Heart left ventricle (tissue), 16 donors: ENCODE results near the gene CANT1. TPM values are rescaled to one million over a fixed set of nuclear protein-coding genes. Genes with fewer than 3 reads are reported as not detected.
"Not testable (repeated sequence)": the region's sequence is repeated elsewhere in the genome, so short reads cannot be mapped to it uniquely, and the experiment has no call there.

ENCODE experiments used
- ATAC-seq, 4 donors: fragments of 200-7000 bp; cut with Tn5 transposase; one replicate each; pipeline ENCODE4 v1.9.1; 2020 to 2022; ENCODE audit warnings: moderate library complexity in 4 of 4, mild to moderate bottlenecking in 3 of 4, moderate number of reproducible peaks in 1 of 4
- DNase-seq, 5 donors: peaks; one replicate each; pipeline ENCODE4 v3.0.0-alpha.2; 2020
- H3K27ac ChIP-seq, 12 donors: fragments of 200-600 bp; sonication (generic) in 4 of 12; one replicate each; pipeline versions ENCODE4 v1.5.0 to v1.8.0; 2016 to 2022; ENCODE audit warnings: mild to moderate bottlenecking in 2 of 12
- H3K27me3 ChIP-seq, 9 donors: fragments of 200-600 bp; sonication (generic) in 2 of 9; one replicate each; pipeline versions ENCODE4 v1.5.1 to v1.8.0; 2016 to 2022; ENCODE audit warnings: mild to moderate bottlenecking in 3 of 9
- H3K36me3 ChIP-seq, 9 donors: fragments of 200-600 bp; sonication (generic) in 2 of 9; one replicate each; pipeline versions ENCODE4 v1.5.0 to v1.8.0; 2018 to 2022; ENCODE audit warnings: mild to moderate bottlenecking in 2 of 9
- H3K4me1 ChIP-seq, 12 donors: fragments of 200-600 bp; sonication (generic) in 4 of 12; one replicate each; pipeline versions ENCODE4 v1.5.0 to v1.8.0; 2016 to 2022; ENCODE audit warnings: mild to moderate bottlenecking in 3 of 12
- H3K4me3 ChIP-seq, 12 donors: fragments of 200-600 bp; sonication (generic) in 4 of 12; one replicate each; pipeline versions ENCODE4 v1.5.0 to v1.8.0; 2017 to 2022; ENCODE audit warnings: mild to moderate bottlenecking in 9 of 12, moderate library complexity in 4 of 12
- H3K9me3 ChIP-seq, 12 donors: fragments of 200-600 bp; sonication (generic) in 4 of 12; one replicate each; pipeline versions ENCODE4 v1.5.0 to v1.8.0; 2016 to 2022; ENCODE audit warnings: mild to moderate bottlenecking in 1 of 12
- POLR2A ChIP-seq, 2 donors: fragments of 450-650 bp; IDR thresholded peaks; one replicate each; pipeline ENCODE4 v1.6.1; 2017; ENCODE audit warnings: antibody characterized with exemption in 2 of 2, mild to moderate bottlenecking in 2 of 2, moderate library complexity in 2 of 2
- WGBS, 4 donors: extraction: QIAGEN DNeasy Blood & Tissue Kit in 2 of 4; methylation state at CpG; one replicate each; pipeline versions ENCODE4 v1.1.5 to v1.1.7; 2013 to 2018; 5-methylcytosine and 5-hydroxymethylcytosine counted together
- intact Hi-C, 10 donors: fragments of 100-400 bp; cut with DNase I; formaldehyde crosslinking; loops; one replicate each; pipeline versions ENCODE4 v1.11.1 to v1.14.2; 2022
- polyA plus RNA-seq, 2 donors: library from polyadenylated mRNA; stranded (reverse); fragments of 200-250 nt; gene quantifications; one replicate each; pipeline ENCODE4 v1.2.3, GENCODE V29; 2013
- total RNA-seq, 9 donors: library from RNA; depleted of rRNA in 2 of 9; stranded (reverse); fragments of >200 nt in 2 of 9; fragmentation: NEBNext Ultra II Directional in 3 of 9; extraction: Animal tissue kit (Norgen Biotek cat#: 25700) in 3 of 9; gene quantifications; one replicate each; pipeline versions ENCODE4 v1.1.0 to v1.2.4, GENCODE V29; 2016 to 2023
- TF ChIP-seq, protein P1 (sequence below), 12 donors: fragments of 200-600 bp; sonication (generic) in 4 of 12; IDR thresholded peaks; one replicate each; pipeline versions ENCODE4 v1.5.0 to v1.8.0; 2018 to 2022; ENCODE audit warnings: antibody characterized with exemption in 12 of 12, mild to moderate bottlenecking in 5 of 12
- donor health status: ischemic (EF 13 %, LVEDD 7.1; RV severe dilation, severe dysfunction).
- donor health status: healthy with polysubstance abuse.
- donor health status: DM: no; HTN: yes; CAD: no.
- donor health status: DM: no; HTN: no; CAD: no.
- donor health status: ischemic (EF 25% LVEDD 6.9; RV normal size, moderate dysfunction).
- donor health status: ischemic (EF 25% LVEDD 5.7; RV mildly dilated, moderate dysfunction).
- donor health status: healthy.
- donor health status: DM: yes; HTN: yes; CAD: no.
- donor health status: ischemic (EF 35%, LVEDD 5.7; RV mildly dilated, moderate dysfunction).
- donor health status: nonischemic (EF 11% LVEDD 7.7; RV severe dilation, severe dysfunction).
- donor health status: DM: yes; HTN: yes; CAD: no.
- donor health status: PGD.
- donor health status: ischemic (EF 29% LVEDD 5.4; RV normal size, mild dysfunction).
- donor health status: nonischemic (EF 23%, LVEDD 6.1; RV moderate dilation, normal function).

Gene CANT1
- total and polyA plus RNA-seq, 11 donors: 5.1 to 46.2 (median 24.1) TPM

- ATAC-seq (no peak), DNase-seq (peak in 2 of 5 donors; percentile 11 to 51)
- Histone ChIP-seq H3K4me1 (peaks cover under 1 to 51% (median 37%) of the 10 kb centered on the region in 12 donors), H3K27me3 (peaks cover 0 to 3% (median 0%) of the 10 kb centered on the region in 9 donors), H3K36me3 (no peaks in the 10 kb centered on the region), H3K27ac (no peak overlapping the region), H3K9me3 (no peaks in the 10 kb centered on the region), H3K4me3 (no peak overlapping the region)
- intact Hi-C loops: no loop called here
- WGBS, 4 donors: 90 to 92% (median 92%) methylated on average over 26 of the region's 26 CpGs
- no peak for TF ChIP-seq POLR2A (IDR thresholded peaks at IDR 0.05)
- TF ChIP-seq, protein P1, sequence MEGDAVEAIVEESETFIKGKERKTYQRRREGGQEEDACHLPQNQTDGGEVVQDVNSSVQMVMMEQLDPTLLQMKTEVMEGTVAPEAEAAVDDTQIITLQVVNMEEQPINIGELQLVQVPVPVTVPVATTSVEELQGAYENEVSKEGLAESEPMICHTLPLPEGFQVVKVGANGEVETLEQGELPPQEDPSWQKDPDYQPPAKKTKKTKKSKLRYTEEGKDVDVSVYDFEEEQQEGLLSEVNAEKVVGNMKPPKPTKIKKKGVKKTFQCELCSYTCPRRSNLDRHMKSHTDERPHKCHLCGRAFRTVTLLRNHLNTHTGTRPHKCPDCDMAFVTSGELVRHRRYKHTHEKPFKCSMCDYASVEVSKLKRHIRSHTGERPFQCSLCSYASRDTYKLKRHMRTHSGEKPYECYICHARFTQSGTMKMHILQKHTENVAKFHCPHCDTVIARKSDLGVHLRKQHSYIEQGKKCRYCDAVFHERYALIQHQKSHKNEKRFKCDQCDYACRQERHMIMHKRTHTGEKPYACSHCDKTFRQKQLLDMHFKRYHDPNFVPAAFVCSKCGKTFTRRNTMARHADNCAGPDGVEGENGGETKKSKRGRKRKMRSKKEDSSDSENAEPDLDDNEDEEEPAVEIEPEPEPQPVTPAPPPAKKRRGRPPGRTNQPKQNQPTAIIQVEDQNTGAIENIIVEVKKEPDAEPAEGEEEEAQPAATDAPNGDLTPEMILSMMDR (IDR thresholded peaks at IDR 0.05): no peak
Measured at GRCh38 chr17:79031996-79032875, 22.7 kb upstream of the CANT1 start.

DNA sequence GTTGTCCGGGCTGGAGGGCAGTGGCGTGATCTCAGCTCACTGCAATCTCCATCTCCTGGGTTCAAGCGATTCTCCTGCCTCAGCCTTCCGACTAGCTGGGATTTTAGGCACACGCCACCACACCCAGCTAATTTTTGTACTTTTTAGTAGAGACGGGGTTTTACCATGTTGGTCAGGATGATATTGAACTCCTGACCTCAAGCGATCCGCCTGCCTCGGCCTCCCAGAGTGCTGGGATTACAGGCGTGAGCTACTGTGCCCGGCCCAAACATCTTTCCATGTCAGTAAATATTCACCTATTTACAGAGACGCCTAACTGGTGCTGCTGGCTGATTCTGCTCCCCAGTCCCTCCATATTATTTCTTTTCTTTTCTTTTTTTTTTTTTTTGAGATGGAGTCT, 21.1 kb upstream of the CANT1 start:
- 96 to 97% (median 96%) methylated on average over 12 of the region's 12 CpGs for WGBS, 4 donors
- peaks cover 4 to 59% (median 44%) of the 10 kb centered on the region in 12 donors for H3K4me1 ChIP-seq
- H3K9me3 ChIP-seq, ATAC-seq, DNase-seq, H3K27me3 ChIP-seq, H3K4me3 ChIP-seq, intact Hi-C loops, H3K36me3 ChIP-seq, H3K27ac ChIP-seq: not testable (repeated sequence)

DNA sequence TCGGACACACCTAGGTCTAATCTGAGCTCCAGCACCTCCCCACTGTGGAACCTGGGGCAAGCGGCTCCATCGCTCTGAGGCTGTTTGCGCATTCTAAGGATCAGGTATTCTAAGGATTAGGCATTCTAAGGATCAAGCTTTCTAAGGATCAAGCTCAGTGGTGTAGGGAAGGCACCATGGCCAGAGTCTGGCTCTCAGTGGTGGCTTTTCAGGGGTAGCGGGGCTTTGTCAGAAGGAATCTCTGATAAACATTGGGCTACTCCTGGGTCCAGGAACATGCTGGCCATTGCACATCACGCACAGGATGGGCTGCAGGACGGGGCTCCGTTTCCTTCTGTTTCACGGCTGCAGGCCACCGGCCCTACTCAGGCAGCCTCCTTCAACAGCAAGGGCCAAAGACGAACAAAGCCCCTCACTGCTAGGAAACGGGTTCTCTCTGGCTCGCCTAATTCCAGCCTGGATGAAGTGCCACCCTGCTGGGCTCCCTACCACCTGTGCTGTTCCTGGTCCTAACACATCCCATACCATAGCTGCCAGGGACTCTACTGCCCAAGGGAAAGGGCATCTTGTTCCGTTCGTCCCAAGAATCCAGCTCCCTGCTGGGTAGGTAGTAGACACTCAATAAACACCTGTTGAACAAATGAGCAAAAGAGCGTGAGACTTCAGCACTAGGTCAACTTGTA, 19.9 kb upstream of the CANT1 start:
- Histone ChIP-seq H3K27ac (peak overlapping the region in 1 of 12 donors; percentile 34), H3K36me3 (no peaks in the 10 kb centered on the region), H3K27me3 (peaks cover 0 to 14% (median 0%) of the 10 kb centered on the region in 9 donors), H3K4me1 (peaks cover 4 to 64% (median 52%) of the 10 kb centered on the region in 12 donors), H3K4me3 (no peak overlapping the region), H3K9me3 (no peaks in the 10 kb centered on the region)
- ATAC-seq (no peak), DNase-seq (peak in 1 of 5 donors; percentile 16)
- intact Hi-C loops: loop anchor here in 2 of 10 donors (10.0 kb wide), 2 partner anchors 55 to 365 kb away; no protein-coding TSS in a partner anchor
- TF ChIP-seq POLR2A (IDR thresholded peaks at IDR 0.05): no peak
- TF ChIP-seq, protein P1 (IDR thresholded peaks at IDR 0.05): no peak
- WGBS, 4 donors: 88 to 92% (median 91%) methylated on average over 14 to 16 of the region's 16 CpGs

DNA sequence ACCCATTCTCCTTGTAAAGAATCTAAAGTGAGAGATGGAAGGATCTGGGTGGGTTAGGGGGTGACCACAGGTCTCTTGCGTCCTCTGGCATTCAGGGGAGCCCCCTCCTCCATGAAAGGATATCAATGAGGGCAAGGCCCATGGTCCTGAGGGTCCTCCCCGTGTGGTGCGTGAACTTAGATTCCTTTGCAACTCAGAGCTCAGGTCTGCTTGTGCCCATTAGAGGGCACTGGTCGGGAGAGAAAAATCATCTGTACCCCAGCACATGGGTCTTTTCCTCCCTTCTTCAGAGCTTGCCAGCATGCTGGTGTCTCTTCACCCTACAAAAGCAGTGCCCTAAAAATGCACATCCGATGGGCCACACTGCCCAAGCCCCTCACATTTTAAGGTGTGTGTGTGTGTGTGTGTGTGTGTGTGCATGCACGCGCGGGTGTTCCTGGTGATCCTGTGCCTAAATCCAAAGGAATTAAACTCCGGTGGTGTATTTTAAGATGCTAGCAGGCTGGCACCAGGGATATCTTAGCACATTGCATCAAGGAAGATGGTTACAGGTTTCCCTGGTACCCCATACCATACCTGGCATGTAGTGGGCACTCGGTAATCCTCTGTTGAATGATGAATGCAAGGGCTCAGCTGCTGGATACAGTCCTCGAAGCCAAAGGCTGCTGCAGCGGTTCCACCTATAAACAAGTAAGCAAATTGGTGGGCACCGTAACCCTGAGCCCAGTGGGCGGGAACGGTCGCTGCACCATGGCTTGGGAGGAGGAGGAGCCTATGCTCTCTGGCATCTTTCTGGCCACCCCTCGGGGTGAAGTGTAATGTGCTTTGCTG, 19.1 kb upstream of the CANT1 start:
- TF ChIP-seq, protein P1 (IDR thresholded peaks at IDR 0.05): peak in 4 of 12 donors; percentile 11 to 27 (median 21)
- no peak for TF ChIP-seq POLR2A (IDR thresholded peaks at IDR 0.05)
- peaks cover 4 to 65% (median 50%) of the 10 kb centered on the region in 12 donors for H3K4me1 ChIP-seq
- H3K27ac ChIP-seq: peak overlapping the region in 10 of 12 donors; percentile 74 to 93 (median 90)
- H3K9me3 ChIP-seq: no peaks in the 10 kb centered on the region
- intact Hi-C loops: loop anchor here in 2 of 10 donors (10.0 kb wide), 2 partner anchors 56 to 366 kb away; no protein-coding TSS in a partner anchor
- WGBS, 4 donors: 80 to 85% (median 84%) methylated on average over 15 to 17 of the region's 17 CpGs
- no peaks in the 10 kb centered on the region for H3K36me3 ChIP-seq
- ATAC-seq: no peak
- no peak overlapping the region for H3K4me3 ChIP-seq
- peak in 2 of 5 donors; percentile 22 to 49 for DNase-seq
- H3K27me3 ChIP-seq: peaks cover 0 to 21% (median 0%) of the 10 kb centered on the region in 9 donors
